GM12864 (cell line): ENCODE data around the gene CDKAL1.

Experiments
- DNase-seq: peaks from one replicate; pipeline ENCODE4 v3.0.0-alpha.2; 2011; ENCODE audit warnings: low read depth
- H3K4me3 ChIP-seq: 2 replicates; pipeline ENCODE4 v1.5.1; 2011; ENCODE audit warnings: mild to moderate bottlenecking, low read depth, low read length, control low read depth
- CTCF ChIP-seq: IDR thresholded peaks from 2 replicates; pipeline ENCODE4 v1.5.1; 2011; ENCODE audit warnings: low read depth, mild to moderate bottlenecking, moderate library complexity, low read length, control low read depth, inconsistent platforms; ENCODE audit errors: missing control alignments

The CDKAL1 gene

GRCh38 chr6:20566109-20566508 is 31.9 kb downstream of the CDKAL1 start:
- no peak overlapping the region for H3K4me3 ChIP-seq
- no peak for DNase-seq
- no peak for TF ChIP-seq CTCF

- DNase-seq, result no peak
- no peak for TF ChIP-seq CTCF
- no peak overlapping the region for H3K4me3 ChIP-seq
Measured at GRCh38 chr6:20569000-20569610, 34.8 kb downstream of the CDKAL1 start.

GRCh38 chr6:20571261-20571660 is 37.0 kb downstream of the CDKAL1 start:
- no peak for TF ChIP-seq CTCF
- no peak for DNase-seq
- H3K4me3 ChIP-seq, result no peak overlapping the region

GRCh38 chr6:20572288-20572687 is 38.0 kb downstream of the CDKAL1 start:
- DNase-seq, result no peak
- H3K4me3 ChIP-seq, result no peak overlapping the region
- TF ChIP-seq CTCF, result no peak

GRCh38 chr6:20572940-20573339 is 38.7 kb downstream of the CDKAL1 start:
- TF ChIP-seq CTCF, result no peak
- no peak for DNase-seq
- no peak overlapping the region for H3K4me3 ChIP-seq

- DNase-seq, result no peak
- no peak overlapping the region for H3K4me3 ChIP-seq
- no peak for TF ChIP-seq CTCF
Measured at GRCh38 chr6:20574355-20574754, 40.1 kb downstream of the CDKAL1 start.

GRCh38 chr6:20575125-20575524 is 40.9 kb downstream of the CDKAL1 start:
- no peak overlapping the region for H3K4me3 ChIP-seq
- no peak for DNase-seq
- no peak for TF ChIP-seq CTCF
